Liver (tissue), 3 donors: ENCODE measurements around the gene POLN.

Experiments used
- CTCF ChIP-seq: fragments of 150-350 bp; IDR thresholded peaks from 2 replicates; pipeline ENCODE4 v1.5.1; 2017; ENCODE audit warnings: improper control_type of control experiment, low read depth, low read length; ENCODE audit not compliant: missing input control
- TAF1 ChIP-seq: conservative IDR thresholded peaks from 2 replicates; pipeline ENCODE4 v1.6.1; 2016; ENCODE audit warnings: antibody characterized with exemption, mild to moderate bottlenecking
- donor health status: healthy.
- donor health status: healthy.

GRCh38 chr4:2079926-2080325 lies 162.0 kb downstream of the POLN start:
- TF ChIP-seq CTCF (no peak), TAF1 (no peak)
